Gastroesophageal sphincter (tissue), 4 donors: Measurements from ENCODE around the gene XRCC4. TPM values are rescaled to one million over a fixed set of nuclear protein-coding genes. Genes with fewer than 3 reads are reported as not detected.

Experiments used
- ATAC-seq: fragments of 150-250 bp; one replicate; pipeline ENCODE4 v1.9.1; 2016; ENCODE audit warnings: mild to moderate bottlenecking, moderate library complexity
- H3K27ac ChIP-seq, 4 donors: fragments of 200-600 bp; sonication (generic) in 3 of 4; 1 replicate in 3 of 4; 2 replicates in 1 of 4; pipeline ENCODE4 v1.5.1; 2016 to 2019
- H3K27me3 ChIP-seq: fragments of 200-600 bp; sonication (generic); one replicate; pipeline ENCODE4 v1.5.1; 2019
- H3K36me3 ChIP-seq, 2 donors: fragments of 200-600 bp; sonication (generic); one replicate each; pipeline ENCODE4 v1.5.1; 2019; ENCODE audit warnings: control low read depth in 1 of 2
- H3K4me1 ChIP-seq, 3 donors: fragments of 200-600 bp; sonication (generic); 1 replicate in 2 of 3; 2 replicates in 1 of 3; pipeline ENCODE4 v1.5.1; 2016 to 2019; ENCODE audit warnings: control low read depth in 2 of 3
- H3K4me3 ChIP-seq, 2 donors: fragments of 200-600 bp; sonication (generic); one replicate each; pipeline ENCODE4 v1.5.1; 2019; ENCODE audit warnings: mild to moderate bottlenecking in 1 of 2, moderate library complexity in 1 of 2
- H3K9me3 ChIP-seq, 3 donors: fragments of 200-600 bp; sonication (generic); one replicate each; pipeline ENCODE4 v1.5.1; 2017 to 2019; ENCODE audit warnings: control low read depth in 2 of 3
- EP300 ChIP-seq: sonication (generic); formaldehyde crosslinking; IDR thresholded peaks from one replicate; pipeline ENCODE4 v1.6.1; 2017; ENCODE audit warnings: antibody characterized with exemption, mild to moderate bottlenecking
- POLR2A ChIP-seq, 2 donors: fragments of 450-650 bp; IDR thresholded peaks; one replicate each; pipeline ENCODE4 v1.6.1; 2017; ENCODE audit warnings: antibody characterized with exemption in 2 of 2, mild to moderate bottlenecking in 2 of 2, moderate library complexity in 1 of 2
- POLR2AphosphoS5 ChIP-seq: sonication (generic); formaldehyde crosslinking; IDR thresholded peaks from one replicate; pipeline ENCODE4 v1.6.1; 2017; ENCODE audit warnings: antibody characterized with exemption
- WGBS, 2 donors: methylation state at CpG; one replicate each; pipeline ENCODE4 v1.1.5; 2018; ENCODE audit warnings: low coverage in 1 of 2; 5-methylcytosine and 5-hydroxymethylcytosine counted together
- total RNA-seq, 4 donors: library from RNA; depleted of rRNA; stranded (reverse); fragments of >200 nt; gene quantifications; one replicate each; pipeline ENCODE4 v1.1.0, GENCODE V29; 2016
- TF ChIP-seq, protein P1 (sequence below), 4 experiments: fragments of 200-600 bp in 2 of 4; fragments of 450-650 bp in 2 of 4; sonication (generic) in 1 of 4; IDR thresholded peaks; one replicate each; pipeline ENCODE4 v1.5.1; 2017 to 2019; ENCODE audit warnings: antibody characterized with exemption in 4 of 4, mild to moderate bottlenecking in 2 of 4, moderate library complexity in 2 of 4

XRCC4 gene
- total RNA-seq, 4 donors from 2014 or later: 3.7 to 9.3 (median 5.4) TPM

DNA sequence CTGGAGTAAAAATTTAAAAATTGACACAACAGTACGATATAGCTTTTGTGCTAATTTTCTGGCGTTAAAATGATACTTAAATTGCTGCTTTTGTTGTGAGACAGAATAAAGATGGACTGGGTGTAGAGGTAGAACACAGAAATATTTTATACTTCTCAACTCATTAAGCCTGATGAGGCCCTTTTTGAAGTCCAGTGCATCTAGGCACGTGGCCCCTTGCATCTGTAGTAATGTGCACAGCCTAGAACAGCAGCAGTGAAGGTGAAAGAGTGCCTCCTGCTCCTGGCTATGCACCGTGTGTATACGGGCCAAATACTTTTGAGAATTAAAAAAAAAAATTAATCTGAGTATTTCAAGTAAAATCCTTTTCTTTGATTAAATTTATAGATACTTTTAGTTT, 115.6 kb downstream of the XRCC4 start:
- H3K36me3 ChIP-seq: no peaks in the 10 kb centered on the region
- H3K27me3 ChIP-seq: no peaks in the 10 kb centered on the region
- no peak for ATAC-seq
- no peaks in the 10 kb centered on the region for H3K4me1 ChIP-seq
- WGBS, 2 donors: 60 to 86% methylated on average over 5 of the region's 5 CpGs
- TF ChIP-seq, protein P1, sequence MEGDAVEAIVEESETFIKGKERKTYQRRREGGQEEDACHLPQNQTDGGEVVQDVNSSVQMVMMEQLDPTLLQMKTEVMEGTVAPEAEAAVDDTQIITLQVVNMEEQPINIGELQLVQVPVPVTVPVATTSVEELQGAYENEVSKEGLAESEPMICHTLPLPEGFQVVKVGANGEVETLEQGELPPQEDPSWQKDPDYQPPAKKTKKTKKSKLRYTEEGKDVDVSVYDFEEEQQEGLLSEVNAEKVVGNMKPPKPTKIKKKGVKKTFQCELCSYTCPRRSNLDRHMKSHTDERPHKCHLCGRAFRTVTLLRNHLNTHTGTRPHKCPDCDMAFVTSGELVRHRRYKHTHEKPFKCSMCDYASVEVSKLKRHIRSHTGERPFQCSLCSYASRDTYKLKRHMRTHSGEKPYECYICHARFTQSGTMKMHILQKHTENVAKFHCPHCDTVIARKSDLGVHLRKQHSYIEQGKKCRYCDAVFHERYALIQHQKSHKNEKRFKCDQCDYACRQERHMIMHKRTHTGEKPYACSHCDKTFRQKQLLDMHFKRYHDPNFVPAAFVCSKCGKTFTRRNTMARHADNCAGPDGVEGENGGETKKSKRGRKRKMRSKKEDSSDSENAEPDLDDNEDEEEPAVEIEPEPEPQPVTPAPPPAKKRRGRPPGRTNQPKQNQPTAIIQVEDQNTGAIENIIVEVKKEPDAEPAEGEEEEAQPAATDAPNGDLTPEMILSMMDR (IDR thresholded peaks at IDR 0.05): no peak
- TF ChIP-seq POLR2A (IDR thresholded peaks at IDR 0.05) (no peak), POLR2AphosphoS5 (no peak), EP300 (no peak)
- no peak overlapping the region for H3K4me3 ChIP-seq
- H3K9me3 ChIP-seq: no peaks in the 10 kb centered on the region
- no peak overlapping the region for H3K27ac ChIP-seq

DNA sequence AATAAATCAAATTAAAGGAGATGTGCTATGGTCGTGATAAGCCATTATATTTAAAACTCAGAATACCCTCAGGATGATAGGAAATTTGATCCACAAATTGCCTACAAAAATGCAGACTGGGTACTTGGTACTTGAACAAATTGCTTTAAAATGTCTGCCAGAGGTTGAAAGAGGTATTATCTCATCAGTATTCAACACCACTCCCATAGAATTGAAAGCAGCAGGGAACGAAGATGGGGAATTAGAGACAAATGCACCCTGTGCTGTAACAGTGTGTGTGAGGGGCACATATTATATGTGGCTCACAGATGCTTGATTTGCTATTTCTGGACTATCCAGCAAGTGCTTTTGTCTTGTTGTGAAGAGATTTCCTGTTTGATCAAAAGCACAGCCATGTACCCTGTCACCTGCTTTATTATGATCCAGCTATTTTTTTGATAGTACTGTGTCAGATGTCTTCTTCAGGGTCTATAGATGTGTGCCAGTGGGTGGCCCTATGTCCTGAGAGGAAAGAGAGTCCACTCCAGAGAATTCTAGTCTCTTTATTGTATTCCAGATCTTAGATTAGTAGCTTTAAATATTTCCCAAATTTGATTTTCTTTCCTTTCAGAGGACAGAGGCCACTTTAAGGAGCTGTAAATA, 120.1 kb downstream of the XRCC4 start:
- no peak for TF ChIP-seq POLR2A (IDR thresholded peaks at IDR 0.05)
- TF ChIP-seq EP300: no peak
- no peak for TF ChIP-seq POLR2AphosphoS5
- TF ChIP-seq, protein P1 (IDR thresholded peaks at IDR 0.05): no peak
- no peaks in the 10 kb centered on the region for H3K4me1 ChIP-seq
- WGBS, 2 donors: 74 to 82% methylated on average over 2 of the region's 2 CpGs
- H3K4me3 ChIP-seq: no peak overlapping the region
- H3K36me3 ChIP-seq: peaks cover 0 to 6% of the 10 kb centered on the region in 2 donors
- ATAC-seq: no peak
- H3K9me3 ChIP-seq: no peaks in the 10 kb centered on the region
- no peak overlapping the region for H3K27ac ChIP-seq
- no peaks in the 10 kb centered on the region for H3K27me3 ChIP-seq

DNA sequence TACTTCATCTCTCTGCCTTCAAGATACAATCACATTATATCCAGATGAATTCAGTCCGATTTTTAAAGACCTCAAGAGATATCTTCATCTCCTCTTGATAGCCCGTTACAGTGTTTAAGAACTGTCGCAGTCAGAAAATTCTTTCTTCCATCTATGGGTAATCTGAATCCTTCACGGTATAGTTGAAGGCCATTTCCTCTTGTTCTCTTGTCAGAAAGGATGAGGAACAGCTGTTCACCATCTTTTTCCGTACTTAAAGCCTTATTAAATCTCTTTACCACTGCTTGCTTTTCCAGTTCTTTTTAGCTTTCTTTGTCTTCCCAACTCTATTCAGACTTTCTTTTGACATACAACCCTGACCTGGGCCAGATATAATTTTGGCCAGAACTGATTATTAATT, 121.8 kb downstream of the XRCC4 start:
- WGBS, 2 donors: 51 to 67% methylated on average over 5 of the region's 5 CpGs
- no peaks in the 10 kb centered on the region for H3K9me3 ChIP-seq
- peaks cover 0 to 6% of the 10 kb centered on the region in 2 donors for H3K36me3 ChIP-seq
- no peaks in the 10 kb centered on the region for H3K4me1 ChIP-seq
- TF ChIP-seq POLR2A (IDR thresholded peaks at IDR 0.05) (no peak), EP300 (no peak)
- no peak overlapping the region for H3K4me3 ChIP-seq
- H3K27me3 ChIP-seq: no peaks in the 10 kb centered on the region
- no peak overlapping the region for H3K27ac ChIP-seq
- ATAC-seq: no peak

DNA sequence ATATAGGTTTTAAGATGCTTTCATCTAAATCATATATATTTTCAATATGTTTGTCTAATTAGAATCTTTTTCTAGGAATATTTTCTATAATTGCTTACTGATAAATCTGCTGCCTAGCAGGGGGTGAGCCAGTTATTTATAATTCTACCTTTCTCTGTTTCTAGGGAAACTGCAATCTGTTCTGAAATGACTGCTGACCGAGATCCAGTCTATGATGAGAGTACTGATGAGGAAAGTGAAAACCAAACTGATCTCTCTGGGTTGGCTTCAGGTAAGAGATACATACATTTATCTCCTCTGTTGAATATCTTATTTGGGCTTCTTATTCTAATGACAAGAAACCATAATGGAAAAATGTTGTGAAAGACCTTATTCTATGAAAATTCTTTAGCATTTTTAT, 127.3 kb downstream of the XRCC4 start:
- H3K4me3 ChIP-seq: no peak overlapping the region
- no peaks in the 10 kb centered on the region for H3K9me3 ChIP-seq
- no peaks in the 10 kb centered on the region for H3K4me1 ChIP-seq
- H3K27ac ChIP-seq: no peak overlapping the region
- TF ChIP-seq, protein P1 (IDR thresholded peaks at IDR 0.05): no peak
- no peak for TF ChIP-seq POLR2A (IDR thresholded peaks at IDR 0.05)
- no peak for TF ChIP-seq POLR2AphosphoS5
- no peak for TF ChIP-seq EP300
- ATAC-seq: no peak
- no peaks in the 10 kb centered on the region for H3K27me3 ChIP-seq
- peaks cover 0 to 6% of the 10 kb centered on the region in 2 donors for H3K36me3 ChIP-seq
- 83 to 86% methylated on average over 1 of the region's 1 CpG for WGBS, 2 donors

DNA sequence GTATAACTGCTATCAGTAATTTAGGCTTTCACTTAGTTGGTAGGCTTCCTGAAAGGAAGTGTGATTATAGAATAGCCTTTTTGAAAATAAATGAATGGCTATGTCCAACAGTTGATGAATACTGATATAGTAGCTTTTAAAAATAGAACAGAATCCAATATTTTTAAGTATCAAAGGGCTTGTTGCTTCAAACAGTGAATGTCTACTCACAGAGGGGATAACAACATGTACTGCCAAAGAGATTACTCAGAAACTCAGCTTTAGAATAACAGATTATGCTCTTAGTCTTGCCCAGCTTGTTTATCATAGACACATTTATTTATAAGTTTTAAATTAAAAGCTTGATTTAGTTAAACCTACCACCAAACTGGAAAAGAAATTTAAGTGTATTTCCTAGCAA, 132.6 kb downstream of the XRCC4 start:
- Histone ChIP-seq H3K27me3 (no peaks in the 10 kb centered on the region), H3K27ac (no peak overlapping the region), H3K9me3 (no peaks in the 10 kb centered on the region), H3K4me1 (no peaks in the 10 kb centered on the region), H3K36me3 (no peaks in the 10 kb centered on the region), H3K4me3 (no peak overlapping the region)
- TF ChIP-seq, protein P1 (IDR thresholded peaks at IDR 0.05): no peak
- TF ChIP-seq POLR2AphosphoS5 (no peak), POLR2A (IDR thresholded peaks at IDR 0.05) (no peak), EP300 (no peak)
- ATAC-seq: no peak
